IMR-90 (cell line): ENCODE data around the gene PRDM1. TPM values are rescaled to one million over a fixed set of nuclear protein-coding genes. Genes with fewer than 3 reads are reported as not detected.

Source experiments
- ATAC-seq: fragments of 200-7000 bp; cut with Tn5 transposase; 2 replicates; pipeline ENCODE4 v1.9.1; 2020; ENCODE audit warnings: low read depth, mild to moderate bottlenecking, moderate library complexity
- BruUV-seq: library from RNA; stranded (reverse); fragments of 400-500 nt; replicated peaks from 2 replicates; lab custom pipeline; 2021; lab: Mats Ljungman, UMichigan
- CTCF ChIA-PET: fragments of 300-600 bp; formaldehyde crosslinking; extraction: SDS; loops from one replicate; lab custom pipeline; 2021; ENCODE audit warnings: antibody characterized with exemption; lab: Yijun Ruan, JAX
- POLR2A ChIA-PET: fragments of 300-600 bp; sonication (Branson Sonifier 250); formaldehyde crosslinking; loops from one replicate; lab custom pipeline; 2022; ENCODE audit warnings: antibody characterized with exemption; ENCODE audit not compliant: unreplicated experiment; lab: Charles Lee
- DNase-seq: peaks from one replicate; pipeline ENCODE4 v3.0.0; 2013
- H2AFZ ChIP-seq: replicated peaks from 2 replicates; pipeline ENCODE3; 2013; ENCODE audit warnings: low read length, mild to moderate bottlenecking; ENCODE audit not compliant: poor library complexity
- H2AK5ac ChIP-seq: 2 replicates; pipeline ENCODE4 v1.6.1; 2013; ENCODE audit warnings: low read depth, low read length, inconsistent platforms
- H2AK9ac ChIP-seq: replicated peaks from 2 replicates; pipeline ENCODE3; 2013; ENCODE audit warnings: mild to moderate bottlenecking, low read depth, low read length, moderate library complexity; ENCODE audit not compliant: poor library complexity
- H2BK120ac ChIP-seq: 2 replicates; pipeline ENCODE4 v1.6.1; 2013; ENCODE audit warnings: low read depth, low read length, inconsistent platforms
- H2BK15ac ChIP-seq: 3 replicates; pipeline ENCODE4 v1.6.1; 2013; ENCODE audit warnings: low read depth, low read length, inconsistent platforms
- H2BK20ac ChIP-seq: 2 replicates; pipeline ENCODE4 v1.6.1; 2013; ENCODE audit warnings: low read depth, mild to moderate bottlenecking, inconsistent platforms, low read length, moderate library complexity
- H2BK5ac ChIP-seq: 2 replicates; pipeline ENCODE4 v1.6.1; 2013; ENCODE audit warnings: mild to moderate bottlenecking, low read depth, low read length, inconsistent platforms; ENCODE audit not compliant: poor library complexity, severe bottlenecking
- H3K14ac ChIP-seq: replicated peaks from 2 replicates; pipeline ENCODE4 v1.6.1; 2013; ENCODE audit warnings: low read depth, low read length, inconsistent platforms
- H3K18ac ChIP-seq: 2 replicates; pipeline ENCODE4 v1.6.1; 2013; ENCODE audit warnings: low read depth, low read length, control low read depth
- H3K23ac ChIP-seq: 2 replicates; pipeline ENCODE4 v1.6.1; 2013; ENCODE audit warnings: low read depth, low read length, inconsistent platforms
- H3K27ac ChIP-seq: 2 replicates; pipeline ENCODE4 v1.5.1; 2013; ENCODE audit warnings: mild to moderate bottlenecking, control low read depth, low read length; ENCODE audit not compliant: insufficient read depth
- H3K27me3 ChIP-seq: 2 replicates; pipeline ENCODE4 v1.6.1; 2013; ENCODE audit warnings: low read length; ENCODE audit not compliant: control insufficient read depth, insufficient read depth
- H3K36me3 ChIP-seq: 2 replicates; pipeline ENCODE4 v1.6.1; 2013; ENCODE audit warnings: low read length, mixed read lengths; ENCODE audit not compliant: control insufficient read depth, insufficient read depth
- H3K4ac ChIP-seq: 2 replicates; pipeline ENCODE4 v1.6.1; 2013; ENCODE audit warnings: low read depth, low read length, inconsistent platforms
- H3K4me1 ChIP-seq: 2 replicates; pipeline ENCODE4 v1.6.1; 2013; ENCODE audit warnings: low read length, mixed read lengths; ENCODE audit not compliant: control insufficient read depth, insufficient read depth
- H3K4me2 ChIP-seq: 2 replicates; pipeline ENCODE4 v1.6.1; 2013; ENCODE audit warnings: low read depth, mild to moderate bottlenecking, control low read depth, low read length, moderate library complexity
- H3K4me3 ChIP-seq: 2 replicates; pipeline ENCODE4 v1.5.1; 2013; ENCODE audit warnings: low read depth, mild to moderate bottlenecking, control low read depth, low read length, moderate library complexity; ENCODE audit not compliant: insufficient read depth
- H3K56ac ChIP-seq: 2 replicates; pipeline ENCODE4 v1.6.1; 2013; ENCODE audit warnings: low read length, inconsistent platforms; ENCODE audit not compliant: insufficient read depth; ENCODE audit errors: extremely low read depth
- H3K79me1 ChIP-seq, 2 experiments: 2 replicates each; pipeline ENCODE4 v1.6.1; 2013; ENCODE audit warnings: low read length in 2 of 2, inconsistent platforms in 1 of 2, low read depth in 1 of 2
- H3K9ac ChIP-seq: 2 replicates; pipeline ENCODE4 v1.6.1; 2013; ENCODE audit warnings: low read depth, low read length, control low read depth
- H3K9me1 ChIP-seq: 2 replicates; pipeline ENCODE4 v1.6.1; 2013; ENCODE audit warnings: low read length, inconsistent platforms; ENCODE audit not compliant: insufficient read depth
- H3K9me3 ChIP-seq: 2 replicates; pipeline ENCODE4 v1.6.1; 2013; ENCODE audit warnings: low read length; ENCODE audit not compliant: control insufficient read depth, insufficient read depth
- H4K20me1 ChIP-seq: 2 replicates; pipeline ENCODE4 v1.6.1; 2013; ENCODE audit warnings: low read length, inconsistent platforms; ENCODE audit not compliant: insufficient read depth
- H4K5ac ChIP-seq: 2 replicates; pipeline ENCODE4 v1.6.1; 2013; ENCODE audit warnings: mild to moderate bottlenecking, low read depth, low read length, control low read depth
- H4K8ac ChIP-seq, 2 experiments: 2 replicates each; pipeline ENCODE4 v1.6.1; 2013; ENCODE audit warnings: low read depth in 2 of 2, low read length in 2 of 2, control low read depth in 1 of 2, inconsistent platforms in 1 of 2
- H4K91ac ChIP-seq: 2 replicates; pipeline ENCODE4 v1.6.1; 2013; ENCODE audit warnings: low read depth, low read length, inconsistent platforms; ENCODE audit not compliant: insufficient read depth
- CEBPB ChIP-seq: IDR thresholded peaks from 2 replicates; pipeline ENCODE4 v1.6.1; 2012; ENCODE audit warnings: low read depth, low read length, improper control_type of control experiment
- FOS ChIP-seq: fragments of 150-350 bp; IDR thresholded peaks from 2 replicates; pipeline ENCODE4 v1.6.1; 2016; ENCODE audit warnings: low read depth, low read length
- MAFK ChIP-seq: IDR thresholded peaks from 2 replicates; pipeline ENCODE4 v1.6.1; 2012; ENCODE audit warnings: low read depth, low read length, improper control_type of control experiment
- MAZ ChIP-seq: IDR thresholded peaks from 2 replicates; pipeline ENCODE4 v1.6.1; 2012; ENCODE audit warnings: low read depth, mild to moderate bottlenecking, low read length, improper control_type of control experiment, moderate library complexity, borderline replicate concordance
- MXI1 ChIP-seq: IDR thresholded peaks from 2 replicates; pipeline ENCODE4 v1.6.1; 2012; ENCODE audit warnings: low read depth, mild to moderate bottlenecking, low read length, moderate library complexity, borderline replicate concordance
- NFE2L2 ChIP-seq: fragments of 150-350 bp; IDR thresholded peaks from 2 replicates; pipeline ENCODE4 v1.6.1; 2016; ENCODE audit warnings: low read depth, mild to moderate bottlenecking, low read length
- RAD21 ChIP-seq: IDR thresholded peaks from 2 replicates; pipeline ENCODE4 v1.6.1; 2012; ENCODE audit warnings: low read length, improper control_type of control experiment
- RCOR1 ChIP-seq: IDR thresholded peaks from 2 replicates; pipeline ENCODE4 v1.6.1; 2012; ENCODE audit warnings: mild to moderate bottlenecking, low read length, improper control_type of control experiment; ENCODE audit not compliant: insufficient replicate concordance
- SMC3 ChIP-seq: fragments of 150-350 bp; IDR thresholded peaks from 2 replicates; pipeline ENCODE4 v1.6.1; 2016; ENCODE audit warnings: low read depth, mild to moderate bottlenecking, antibody characterized with exemption, low read length, moderate library complexity
- WGBS, 2 experiments: methylation state at CpG; one replicate each; pipeline versions ENCODE4 v1.1.5 to v1.1.7; 2013; ENCODE audit warnings: missing lambda C conversion rate in 2 of 2; ENCODE audit not compliant: insufficient read length in 1 of 2; ENCODE audit errors: extremely low coverage in 2 of 2; 5-methylcytosine and 5-hydroxymethylcytosine counted together
- dilution Hi-C: fragments of 300-500 bp; cut with HindIII; formaldehyde crosslinking; loops from one replicate; pipeline ENCODE4 v1.14.3; 2018; ENCODE audit warnings: low sequenced_read_pairs; ENCODE audit not compliant: unreplicated experiment
- in situ Hi-C: fragments of 300-500 bp; cut with MboI; formaldehyde crosslinking; loops from 3 replicates; pipeline ENCODE4 v1.14.3; 2019; ENCODE audit warnings: low sequenced_read_pairs, inconsistent platforms, mixed read lengths
- intact Hi-C: fragments of 100-400 bp; cut with micrococcal nuclease; formaldehyde crosslinking; loops from 2 replicates; pipeline ENCODE4 v1.10.0; 2022
- polyA plus RNA-seq, 3 experiments: library from polyadenylated mRNA; depleted of rRNA; stranded (reverse); fragments of >200 nt; gene quantifications; 2 replicates each; pipeline ENCODE4 v1.2.3, GENCODE V29; 2012; ENCODE audit warnings: low replicate concordance in 1 of 3
- total RNA-seq: library from RNA; depleted of rRNA; stranded (reverse); fragments of >200 nt; gene quantifications from 2 replicates; pipeline ENCODE4 v1.2.3, GENCODE V29; 2012
- TF ChIP-seq, protein P1 (sequence below): fragments of 150-350 bp; IDR thresholded peaks from 2 replicates; pipeline ENCODE4 v1.6.1; 2017; ENCODE audit warnings: mild to moderate bottlenecking, antibody characterized with exemption, low read length, low read depth
- TF ChIP-seq, protein P2 (sequence below): conservative IDR thresholded peaks from 2 replicates; pipeline ENCODE4 v1.5.1; 2012; ENCODE audit warnings: mild to moderate bottlenecking, low read depth, low read length, improper control_type of control experiment
- TF ChIP-seq, protein P3 (sequence below): fragments of 150-350 bp; IDR thresholded peaks from 2 replicates; pipeline ENCODE4 v1.6.1; 2016; ENCODE audit warnings: low read depth, mild to moderate bottlenecking, low read length, moderate library complexity, borderline replicate concordance

PRDM1 gene
- total and polyA plus RNA-seq, 2 of the 4 experiments (the other 2 are of a cell fraction), result 2.3 to 3.0 TPM

DNA sequence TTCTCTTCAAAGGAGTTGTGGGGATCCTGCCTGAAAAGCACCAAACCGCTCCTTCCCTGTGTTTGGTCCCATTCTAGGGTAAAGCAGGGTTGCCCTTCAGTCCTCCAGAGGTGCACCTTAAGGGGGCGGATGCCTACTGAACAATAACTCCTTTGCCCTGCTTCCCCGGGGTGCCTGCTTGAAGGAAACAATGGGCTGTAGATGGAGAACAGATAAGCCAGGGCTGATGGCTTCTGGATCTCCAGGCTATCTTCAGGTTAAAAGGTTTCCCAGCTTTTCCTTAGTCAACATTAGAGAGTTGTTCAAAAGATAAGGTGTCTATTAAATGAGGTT, 5.4 kb upstream of the PRDM1 start (continued):
- no peak for TF ChIP-seq CEBPB
- TF ChIP-seq, protein P1, sequence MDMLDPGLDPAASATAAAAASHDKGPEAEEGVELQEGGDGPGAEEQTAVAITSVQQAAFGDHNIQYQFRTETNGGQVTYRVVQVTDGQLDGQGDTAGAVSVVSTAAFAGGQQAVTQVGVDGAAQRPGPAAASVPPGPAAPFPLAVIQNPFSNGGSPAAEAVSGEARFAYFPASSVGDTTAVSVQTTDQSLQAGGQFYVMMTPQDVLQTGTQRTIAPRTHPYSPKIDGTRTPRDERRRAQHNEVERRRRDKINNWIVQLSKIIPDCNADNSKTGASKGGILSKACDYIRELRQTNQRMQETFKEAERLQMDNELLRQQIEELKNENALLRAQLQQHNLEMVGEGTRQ, result no peak
- TF ChIP-seq RAD21, result no peak

DNA sequence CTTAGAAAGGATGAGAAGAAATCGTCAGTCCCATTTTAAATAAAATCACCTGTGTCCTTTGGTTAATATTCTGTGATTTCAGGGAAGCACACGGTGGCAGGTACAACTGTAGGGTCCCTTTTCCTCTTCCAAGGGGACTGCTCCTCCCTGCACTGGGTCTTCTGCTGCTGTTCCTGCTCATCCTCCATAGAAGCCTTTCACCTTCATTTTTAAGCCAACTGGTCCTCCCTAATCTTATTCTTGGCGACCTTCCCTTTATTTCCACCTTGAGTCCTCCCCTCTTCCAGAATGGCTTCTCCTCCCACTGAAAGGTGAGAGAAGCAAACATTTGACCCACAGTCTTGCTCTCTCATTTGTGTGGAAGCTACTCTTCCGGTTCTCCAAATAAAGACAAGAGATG, 4.4 kb upstream of the PRDM1 start:
- DNase-seq (no peak), ATAC-seq (no peak)
- dilution Hi-C loops (no loop called here), in situ Hi-C loops (loop anchor here (5.0 kb wide), 1 partner anchor 599 kb away; no protein-coding TSS in a partner anchor), intact Hi-C loops (loop anchor here (5.0 to 10.0 kb wide), 2 partner anchors 44 to 287 kb away; no protein-coding TSS in a partner anchor)
- no peak overlapping the region for H4K5ac ChIP-seq
- peak overlapping the region; percentile 34; the same call in 1 of the 2 replicates for H3K18ac ChIP-seq
- peaks cover 9% of the 10 kb centered on the region for H3K9me1 ChIP-seq
- H4K91ac ChIP-seq, result 0 out of 2 replicates have a peak overlapping the region, but pooled peaks have one; percentile 19
- CTCF ChIA-PET, result no interaction called here
- H2BK20ac ChIP-seq, result peak overlapping the region; percentile 77; the same call in 1 of the 2 replicates
- peak overlapping the region; percentile 54 for H3K4ac ChIP-seq
- H3K4me3 ChIP-seq, result no peak overlapping the region
- H3K56ac ChIP-seq, result no peak overlapping the region
- no peak overlapping the region for H3K4me2 ChIP-seq
- H4K20me1 ChIP-seq, result no peaks in the 10 kb centered on the region; the same call in 1 of the 2 replicates
- peak overlapping the region; percentile 63; the same call in 1 of the 3 replicates for H2BK15ac ChIP-seq
- no peak overlapping the region for H3K9ac ChIP-seq
- peak overlapping the region; percentile 12; the same call in 1 of the 2 replicates for H3K14ac ChIP-seq
- H3K36me3 ChIP-seq, result no peaks in the 10 kb centered on the region
- H3K79me1 ChIP-seq, result no peaks in the 10 kb centered on the region
- H3K27me3 ChIP-seq, result no peaks in the 10 kb centered on the region
- H3K9me3 ChIP-seq, result no peaks in the 10 kb centered on the region
- H2AFZ ChIP-seq, result no peak overlapping the region
- no peak overlapping the region for H2BK5ac ChIP-seq
- H2AK5ac ChIP-seq, result peak overlapping the region; percentile 58; the same call in 1 of the 2 replicates
- H2AK9ac ChIP-seq, result no peak overlapping the region
- POLR2A ChIA-PET, result no interaction called here
- H2BK120ac ChIP-seq, result peak overlapping the region; percentile 82
- BruUV-seq, result no TSS peak
- H4K8ac ChIP-seq, result no peak overlapping the region; a peak in 1 of 4 replicates
- WGBS, 2 experiments, result no CpG with 5 or more reads among the region's 4 CpGs
- H3K4me1 ChIP-seq, result peaks cover 18% of the 10 kb centered on the region
- no peak overlapping the region for H3K23ac ChIP-seq
- no peak overlapping the region for H3K27ac ChIP-seq
- TF ChIP-seq MAZ (no peak), SMC3 (no peak), MAFK (no peak), CEBPB (no peak), MXI1 (no peak), NFE2L2 (no peak), RCOR1 (no peak), FOS (no peak)
- TF ChIP-seq, protein P1, result no peak
- TF ChIP-seq, protein P2, sequence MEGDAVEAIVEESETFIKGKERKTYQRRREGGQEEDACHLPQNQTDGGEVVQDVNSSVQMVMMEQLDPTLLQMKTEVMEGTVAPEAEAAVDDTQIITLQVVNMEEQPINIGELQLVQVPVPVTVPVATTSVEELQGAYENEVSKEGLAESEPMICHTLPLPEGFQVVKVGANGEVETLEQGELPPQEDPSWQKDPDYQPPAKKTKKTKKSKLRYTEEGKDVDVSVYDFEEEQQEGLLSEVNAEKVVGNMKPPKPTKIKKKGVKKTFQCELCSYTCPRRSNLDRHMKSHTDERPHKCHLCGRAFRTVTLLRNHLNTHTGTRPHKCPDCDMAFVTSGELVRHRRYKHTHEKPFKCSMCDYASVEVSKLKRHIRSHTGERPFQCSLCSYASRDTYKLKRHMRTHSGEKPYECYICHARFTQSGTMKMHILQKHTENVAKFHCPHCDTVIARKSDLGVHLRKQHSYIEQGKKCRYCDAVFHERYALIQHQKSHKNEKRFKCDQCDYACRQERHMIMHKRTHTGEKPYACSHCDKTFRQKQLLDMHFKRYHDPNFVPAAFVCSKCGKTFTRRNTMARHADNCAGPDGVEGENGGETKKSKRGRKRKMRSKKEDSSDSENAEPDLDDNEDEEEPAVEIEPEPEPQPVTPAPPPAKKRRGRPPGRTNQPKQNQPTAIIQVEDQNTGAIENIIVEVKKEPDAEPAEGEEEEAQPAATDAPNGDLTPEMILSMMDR, result no peak
- TF ChIP-seq, protein P3, sequence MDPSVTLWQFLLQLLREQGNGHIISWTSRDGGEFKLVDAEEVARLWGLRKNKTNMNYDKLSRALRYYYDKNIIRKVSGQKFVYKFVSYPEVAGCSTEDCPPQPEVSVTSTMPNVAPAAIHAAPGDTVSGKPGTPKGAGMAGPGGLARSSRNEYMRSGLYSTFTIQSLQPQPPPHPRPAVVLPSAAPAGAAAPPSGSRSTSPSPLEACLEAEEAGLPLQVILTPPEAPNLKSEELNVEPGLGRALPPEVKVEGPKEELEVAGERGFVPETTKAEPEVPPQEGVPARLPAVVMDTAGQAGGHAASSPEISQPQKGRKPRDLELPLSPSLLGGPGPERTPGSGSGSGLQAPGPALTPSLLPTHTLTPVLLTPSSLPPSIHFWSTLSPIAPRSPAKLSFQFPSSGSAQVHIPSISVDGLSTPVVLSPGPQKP, result no peak
